ENCODE data around the gene LDLRAD4.

DNA sequence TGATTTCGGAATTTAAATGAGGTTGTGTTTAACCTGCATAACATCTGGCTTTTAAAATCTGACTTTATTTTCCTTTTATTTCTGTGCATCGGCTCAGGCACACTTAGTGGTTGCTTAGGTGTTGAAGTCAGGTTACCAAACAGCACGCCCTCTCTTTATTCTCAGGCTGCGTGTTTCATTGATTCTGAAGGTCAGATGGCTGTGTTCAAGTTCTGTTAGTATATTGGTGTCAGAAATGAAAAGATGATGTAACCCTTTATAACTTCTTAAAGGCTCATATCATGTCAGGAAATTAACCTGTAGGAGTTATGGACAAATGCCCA, 246.5 kb downstream of the LDLRAD4 start:
- no peak for TF ChIP-seq POLR2A (IDR thresholded peaks at IDR 0.05)
- TF ChIP-seq CTCF (IDR thresholded peaks at IDR 0.05) = no peak
